ENCODE results near the gene CCDC171.

CCDC171 gene

GRCh38 chr9:16002816-16003215, 450.0 kb downstream of the CCDC171 start:
- Histone ChIP-seq H3K27ac (ENCODE audit: insufficient read depth, low read depth, low read length, poor library complexity, severe bottlenecking) (no peak overlapping the region), H3K4me1 (ENCODE audit: control insufficient read depth, insufficient read depth, low read length) (no peaks in the 10 kb centered on the region), H3K27me3 (ENCODE audit: control insufficient read depth, insufficient read depth, low read length, poor library complexity, severe bottlenecking) (no peaks in the 10 kb centered on the region), H3K36me3 (ENCODE audit: control insufficient read depth, insufficient read depth, low read length) (no peaks in the 10 kb centered on the region), H3K9me3 (ENCODE audit: control insufficient read depth, low read length) (no peaks in the 10 kb centered on the region), H3K4me3 (ENCODE audit: insufficient read depth, low read depth, low read length) (no peak overlapping the region)
- WGBS, 2 experiments: 95 to 97% methylated on average over 3 of the region's 3 CpGs

GRCh38 chr9:16003785-16004184, 450.9 kb downstream of the CCDC171 start:
- WGBS, 2 experiments: 68 to 73% methylated on average over 6 of the region's 6 CpGs
- Histone ChIP-seq H3K9me3 (ENCODE audit: control insufficient read depth, low read length) (no peaks in the 10 kb centered on the region), H3K36me3 (ENCODE audit: control insufficient read depth, insufficient read depth, low read length) (no peaks in the 10 kb centered on the region), H3K4me1 (ENCODE audit: control insufficient read depth, insufficient read depth, low read length) (no peaks in the 10 kb centered on the region), H3K4me3 (ENCODE audit: insufficient read depth, low read depth, low read length) (no peak overlapping the region), H3K27me3 (ENCODE audit: control insufficient read depth, insufficient read depth, low read length, poor library complexity, severe bottlenecking) (no peaks in the 10 kb centered on the region), H3K27ac (ENCODE audit: insufficient read depth, low read depth, low read length, poor library complexity, severe bottlenecking) (no peak overlapping the region)

- H3K36me3 ChIP-seq (ENCODE audit: control insufficient read depth, insufficient read depth, low read length): no peaks in the 10 kb centered on the region
- H3K4me1 ChIP-seq (ENCODE audit: control insufficient read depth, insufficient read depth, low read length): no peaks in the 10 kb centered on the region
- H3K4me3 ChIP-seq (ENCODE audit: insufficient read depth, low read depth, low read length): no peak overlapping the region
- WGBS, 2 experiments: 96% methylated on average over 5 of the region's 6 CpGs
- H3K27ac ChIP-seq (ENCODE audit: insufficient read depth, low read depth, low read length, poor library complexity, severe bottlenecking): no peak overlapping the region
- no peaks in the 10 kb centered on the region for H3K27me3 ChIP-seq (ENCODE audit: control insufficient read depth, insufficient read depth, low read length, poor library complexity, severe bottlenecking)
- no peaks in the 10 kb centered on the region for H3K9me3 ChIP-seq (ENCODE audit: control insufficient read depth, low read length)
These were observed 451.8 kb downstream of the CCDC171 start for GRCh38 chr9:16004613-16005012.

- no peak overlapping the region for H3K4me3 ChIP-seq (ENCODE audit: insufficient read depth, low read depth, low read length)
These were observed 457.4 kb downstream of the CCDC171 start for GRCh38 chr9:16010221-16010620.

GRCh38 chr9:16012621-16013020, 459.8 kb downstream of the CCDC171 start:
- Histone ChIP-seq H3K36me3 (ENCODE audit: control insufficient read depth, insufficient read depth, low read length) (no peaks in the 10 kb centered on the region), H3K27me3 (ENCODE audit: control insufficient read depth, insufficient read depth, low read length, poor library complexity, severe bottlenecking) (no peaks in the 10 kb centered on the region), H3K4me3 (ENCODE audit: insufficient read depth, low read depth, low read length) (no peak overlapping the region), H3K27ac (ENCODE audit: insufficient read depth, low read depth, low read length, poor library complexity, severe bottlenecking) (no peak overlapping the region), H3K4me1 (ENCODE audit: control insufficient read depth, insufficient read depth, low read length) (no peaks in the 10 kb centered on the region), H3K9me3 (ENCODE audit: control insufficient read depth, low read length) (no peaks in the 10 kb centered on the region)
- 94 to 96% methylated on average over 2 of the region's 2 CpGs for WGBS, 2 experiments

More at GRCh38 chr9:16010221-16010620, 457.4 kb downstream of the CCDC171 start:
- no peak overlapping the region for H3K27ac ChIP-seq (ENCODE audit: insufficient read depth, low read depth, low read length, poor library complexity, severe bottlenecking)
- H3K9me3 ChIP-seq (ENCODE audit: control insufficient read depth, low read length): no peaks in the 10 kb centered on the region
- no peaks in the 10 kb centered on the region for H3K36me3 ChIP-seq (ENCODE audit: control insufficient read depth, insufficient read depth, low read length)
- H3K4me1 ChIP-seq (ENCODE audit: control insufficient read depth, insufficient read depth, low read length): no peaks in the 10 kb centered on the region
- WGBS, 2 experiments: 94 to 97% methylated on average over 4 of the region's 4 CpGs
- no peaks in the 10 kb centered on the region for H3K27me3 ChIP-seq (ENCODE audit: control insufficient read depth, insufficient read depth, low read length, poor library complexity, severe bottlenecking)

DNA sequence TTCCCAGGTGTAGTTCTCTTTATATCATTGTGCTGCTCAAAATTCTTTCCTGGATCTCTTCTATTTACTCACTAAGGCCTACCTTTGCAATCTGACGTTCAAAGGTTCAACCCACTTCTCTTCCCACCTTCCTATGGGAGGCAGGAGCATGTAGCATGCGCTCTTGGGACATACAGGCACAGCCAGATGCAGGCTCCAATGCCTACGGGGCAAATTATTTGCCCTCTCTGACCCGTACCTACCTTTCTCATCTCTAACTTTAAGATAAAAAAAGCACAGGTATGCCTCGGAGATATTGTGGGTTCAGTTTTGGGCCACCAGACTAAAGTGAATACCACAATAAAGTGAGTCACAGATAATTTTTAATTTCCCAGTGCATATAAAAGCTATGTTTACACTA, 460.5 kb downstream of the CCDC171 start:
- H3K27me3 ChIP-seq (ENCODE audit: control insufficient read depth, insufficient read depth, low read length, poor library complexity, severe bottlenecking): no peaks in the 10 kb centered on the region
- H3K36me3 ChIP-seq (ENCODE audit: control insufficient read depth, insufficient read depth, low read length): no peaks in the 10 kb centered on the region
- H3K4me3 ChIP-seq (ENCODE audit: insufficient read depth, low read depth, low read length): no peak overlapping the region
- WGBS, 2 experiments: 89 to 94% methylated on average over 5 of the region's 5 CpGs
- H3K9me3 ChIP-seq (ENCODE audit: control insufficient read depth, low read length): no peaks in the 10 kb centered on the region
- H3K4me1 ChIP-seq (ENCODE audit: control insufficient read depth, insufficient read depth, low read length): no peaks in the 10 kb centered on the region
- no peak overlapping the region for H3K27ac ChIP-seq (ENCODE audit: insufficient read depth, low read depth, low read length, poor library complexity, severe bottlenecking)

DNA sequence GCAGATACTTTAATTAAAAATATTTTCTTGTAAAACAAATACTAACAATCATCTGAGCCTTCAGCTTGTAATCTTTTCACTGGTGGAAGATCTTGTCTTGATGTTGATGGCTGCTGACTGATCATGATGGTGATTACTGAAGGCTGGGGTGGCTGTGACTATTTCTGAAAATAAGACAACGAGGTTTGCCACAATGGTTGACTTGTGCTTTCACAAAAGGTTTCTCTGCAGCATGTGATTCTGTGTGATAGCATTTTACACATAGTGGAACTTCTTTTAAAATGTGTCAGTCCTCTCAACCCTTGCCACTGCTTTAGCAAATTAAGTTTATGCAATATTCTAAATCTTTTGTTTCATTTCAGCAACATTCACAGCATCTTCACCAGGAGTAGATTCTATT, 461.0 kb downstream of the CCDC171 start:
- 87 to 93% methylated on average over 1 of the region's 1 CpG for WGBS, 2 experiments
- H3K4me1 ChIP-seq (ENCODE audit: control insufficient read depth, insufficient read depth, low read length): no peaks in the 10 kb centered on the region
- H3K36me3 ChIP-seq (ENCODE audit: control insufficient read depth, insufficient read depth, low read length): no peaks in the 10 kb centered on the region
- no peak overlapping the region for H3K4me3 ChIP-seq (ENCODE audit: insufficient read depth, low read depth, low read length)
- H3K27me3 ChIP-seq (ENCODE audit: control insufficient read depth, insufficient read depth, low read length, poor library complexity, severe bottlenecking): no peaks in the 10 kb centered on the region
- no peak overlapping the region for H3K27ac ChIP-seq (ENCODE audit: insufficient read depth, low read depth, low read length, poor library complexity, severe bottlenecking)
- H3K9me3 ChIP-seq (ENCODE audit: control insufficient read depth, low read length): no peaks in the 10 kb centered on the region

DNA sequence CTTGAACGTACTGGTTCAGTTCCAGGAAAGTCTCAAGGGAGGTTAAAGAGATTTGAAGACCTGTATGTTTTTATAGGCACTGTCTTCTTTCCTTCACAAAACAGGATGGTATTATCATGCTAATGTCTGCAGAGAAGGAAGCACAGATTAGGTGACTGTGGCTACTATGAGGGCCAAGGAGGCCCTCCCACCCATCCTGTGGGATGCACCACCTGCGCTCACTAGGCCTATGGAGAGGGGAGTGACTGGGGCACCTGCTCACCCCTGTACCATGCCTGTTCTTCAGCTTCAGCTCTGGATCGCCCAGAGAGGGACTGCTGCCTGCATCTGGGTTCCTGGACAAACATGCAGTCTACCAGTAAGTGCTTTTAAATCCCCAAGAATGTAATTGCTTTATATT, 469.4 kb downstream of the CCDC171 start:
- no peaks in the 10 kb centered on the region for H3K9me3 ChIP-seq (ENCODE audit: control insufficient read depth, low read length)
- no peak overlapping the region for H3K4me3 ChIP-seq (ENCODE audit: insufficient read depth, low read depth, low read length)
- H3K27ac ChIP-seq (ENCODE audit: insufficient read depth, low read depth, low read length, poor library complexity, severe bottlenecking): no peak overlapping the region
- H3K27me3 ChIP-seq (ENCODE audit: control insufficient read depth, insufficient read depth, low read length, poor library complexity, severe bottlenecking): no peaks in the 10 kb centered on the region
- WGBS, 2 experiments: 87 to 88% methylated on average over 3 of the region's 3 CpGs
- H3K4me1 ChIP-seq (ENCODE audit: control insufficient read depth, insufficient read depth, low read length): no peaks in the 10 kb centered on the region
- H3K36me3 ChIP-seq (ENCODE audit: control insufficient read depth, insufficient read depth, low read length): no peaks in the 10 kb centered on the region

DNA sequence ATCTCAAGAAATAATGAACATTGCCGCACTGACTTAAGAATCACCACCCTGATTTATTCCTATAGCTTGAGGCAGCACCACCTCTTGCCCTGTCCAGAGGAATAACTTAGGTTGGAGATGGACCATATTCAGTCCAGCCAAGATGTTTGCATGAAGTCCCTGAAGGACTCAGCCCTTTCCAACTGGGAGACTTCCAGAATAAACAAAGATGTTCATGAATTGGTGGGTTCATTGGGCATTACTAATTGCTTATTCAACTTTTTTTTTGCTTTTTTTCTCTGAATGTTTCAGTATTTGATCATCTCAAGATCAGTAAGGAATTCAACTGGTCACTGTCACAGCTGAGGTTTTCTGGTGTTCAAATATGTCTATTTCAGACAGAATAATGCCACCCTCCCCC, 470.6 kb downstream of the CCDC171 start:
- Histone ChIP-seq H3K27ac (ENCODE audit: insufficient read depth, low read depth, low read length, poor library complexity, severe bottlenecking) (no peak overlapping the region), H3K27me3 (ENCODE audit: control insufficient read depth, insufficient read depth, low read length, poor library complexity, severe bottlenecking) (no peaks in the 10 kb centered on the region), H3K36me3 (ENCODE audit: control insufficient read depth, insufficient read depth, low read length) (no peaks in the 10 kb centered on the region), H3K9me3 (ENCODE audit: control insufficient read depth, low read length) (no peaks in the 10 kb centered on the region), H3K4me3 (ENCODE audit: insufficient read depth, low read depth, low read length) (no peak overlapping the region), H3K4me1 (ENCODE audit: control insufficient read depth, insufficient read depth, low read length) (no peaks in the 10 kb centered on the region)
- WGBS, 2 experiments: 45 to 50% methylated on average over 1 of the region's 1 CpG

Measured in ectodermal cell (in vitro differentiated cells).